HFF-Myc (cell line): ENCODE data around the gene EWSR1.

Experiments used
- DNase-seq: peaks from one replicate; pipeline ENCODE4 v3.0.0-alpha.2; 2011; ENCODE audit warnings: low read depth; ENCODE audit errors: extremely low read depth
- H3K4me3 ChIP-seq: replicated peaks from 2 replicates; pipeline ENCODE4 v1.5.1; 2011; ENCODE audit warnings: low read depth, mild to moderate bottlenecking, control low read depth, low read length
- CTCF ChIP-seq: IDR thresholded peaks from 2 replicates; pipeline ENCODE4 v1.5.1; 2012; ENCODE audit warnings: mild to moderate bottlenecking, low read depth, low read length, control low read depth; ENCODE audit errors: missing control alignments

Gene EWSR1

DNA sequence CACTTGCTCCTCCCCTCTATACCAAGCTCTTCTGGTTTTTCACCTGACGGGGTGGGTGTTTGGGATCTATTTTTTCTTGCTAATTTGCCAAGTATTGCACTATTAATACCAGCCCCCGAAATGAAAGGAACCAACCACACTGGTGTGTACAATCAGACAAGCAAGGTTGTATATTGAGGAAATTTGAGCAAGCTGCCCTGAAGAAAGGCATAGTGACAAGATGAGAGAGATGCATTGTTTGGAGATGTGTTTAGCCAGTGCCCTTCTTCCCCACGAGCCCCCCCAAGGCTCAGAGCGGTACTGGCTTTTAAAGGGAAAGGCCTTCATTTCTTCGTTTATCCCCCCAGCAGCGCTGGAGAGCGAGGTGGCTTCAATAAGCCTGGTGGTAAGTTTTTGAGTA lies 23.1 kb downstream of the EWSR1 start:
- H3K4me3 ChIP-seq, result no peak overlapping the region
- no peak for DNase-seq
- TF ChIP-seq CTCF, result no peak

- no peak for TF ChIP-seq CTCF
- H3K4me3 ChIP-seq, result no peak overlapping the region
- no peak for DNase-seq
Observed at GRCh38 chr22:29292379-29292778, 24.3 kb downstream of the EWSR1 start.

DNA sequence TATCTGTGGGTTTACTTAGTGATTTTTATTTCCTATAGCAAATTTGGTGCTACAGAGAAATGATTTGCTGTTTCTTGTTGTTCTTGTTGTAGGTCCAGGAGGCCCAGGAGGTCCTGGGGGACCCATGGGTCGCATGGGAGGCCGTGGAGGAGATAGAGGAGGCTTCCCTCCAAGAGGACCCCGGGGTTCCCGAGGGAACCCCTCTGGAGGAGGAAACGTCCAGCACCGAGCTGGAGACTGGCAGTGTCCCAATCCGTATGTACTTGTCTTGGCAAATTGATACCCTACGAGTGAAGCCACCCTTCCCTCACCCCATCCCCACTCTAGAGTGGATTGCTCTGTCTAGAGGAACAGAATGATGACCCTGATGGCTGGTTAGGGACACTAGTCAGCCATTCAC lies 30.6 kb downstream of the EWSR1 start:
- no peak for TF ChIP-seq CTCF
- no peak for DNase-seq
- H3K4me3 ChIP-seq, result no peak overlapping the region

- DNase-seq, result no peak
- H3K4me3 ChIP-seq, result no peak overlapping the region
- no peak for TF ChIP-seq CTCF
Observed at GRCh38 chr22:29299136-29299900, 31.2 kb downstream of the EWSR1 start.

DNA sequence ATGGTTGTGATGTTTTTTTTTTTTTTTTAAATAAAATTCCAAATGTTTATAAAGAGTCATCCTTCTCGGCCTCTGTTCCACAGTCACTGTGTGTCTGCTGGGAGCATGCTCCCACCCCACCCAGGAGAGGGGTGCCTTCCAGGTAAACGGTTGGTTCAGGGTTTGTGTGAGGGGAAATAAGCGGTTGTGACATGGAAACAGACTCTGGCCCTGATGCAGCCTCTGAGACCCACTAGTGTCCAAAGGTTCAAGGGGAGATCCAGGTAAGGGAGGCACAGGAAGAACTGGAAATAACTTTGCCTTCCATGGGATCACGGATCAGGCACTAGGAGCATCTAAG lies 32.4 kb downstream of the EWSR1 start:
- no peak for DNase-seq
- H3K4me3 ChIP-seq, result no peak overlapping the region
- TF ChIP-seq CTCF, result no peak

DNA sequence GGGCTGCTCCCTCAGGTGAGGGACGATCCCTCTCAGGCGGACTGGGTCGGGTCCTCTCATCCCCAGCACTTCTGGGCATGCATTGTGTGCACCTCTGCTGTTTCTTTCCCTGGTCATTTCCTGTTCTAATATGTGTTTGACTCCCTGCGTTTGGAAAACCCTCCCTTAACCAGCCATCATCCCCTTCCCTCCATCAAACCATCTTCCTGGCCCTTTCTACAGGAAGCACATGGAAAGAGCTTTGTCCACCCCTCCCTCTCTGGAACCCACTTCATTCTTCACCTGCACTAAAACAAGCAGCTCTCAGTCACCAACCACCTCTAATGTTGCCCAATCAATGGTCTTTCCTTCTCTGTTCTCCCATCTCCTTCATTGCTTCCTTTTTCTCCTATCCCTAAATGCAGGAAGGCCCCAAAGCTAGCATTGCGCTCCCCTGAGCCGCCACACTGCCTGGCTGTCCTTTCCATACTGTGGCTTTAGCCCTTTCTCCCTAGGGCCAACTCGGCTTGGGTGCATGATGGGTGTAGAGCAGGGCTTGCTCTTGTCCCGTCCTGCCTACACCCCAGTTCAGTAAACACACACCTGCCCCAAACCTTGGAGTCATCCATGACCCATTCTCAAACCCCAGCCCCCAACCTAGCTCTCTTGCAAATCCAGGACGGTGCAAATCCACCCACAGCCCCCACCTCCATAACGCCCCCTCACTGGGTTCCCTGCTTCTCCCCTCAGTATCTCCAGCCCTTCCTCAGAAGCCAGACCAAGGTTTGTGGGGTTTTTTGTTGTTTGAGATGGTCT lies 32.9 kb downstream of the EWSR1 start:
- no peak overlapping the region for H3K4me3 ChIP-seq
- DNase-seq, result no peak
- no peak for TF ChIP-seq CTCF
